ENCODE data around the gene COL23A1. TPM values are rescaled to one million over a fixed set of nuclear protein-coding genes. Genes with fewer than 3 reads are reported as not detected.

Gene COL23A1
- total and polyA plus RNA-seq, 2 of the 8 experiments (the other 6 are each of a cell fraction or from before 2014, with no cell fraction given) = 3.1 to 4.7 TPM

- DNase-seq (ENCODE audit: low read depth in 1 of 2, low spot score in 2 of 2) (no peak), FAIRE-seq (no peak)
- POLR2A ChIA-PET (ENCODE audit: partially characterized antibody) = interaction anchor here (0.6 to 21.6 kb wide), 4 partner anchors 9 to 137 kb away, joined by 4 to 507 read pairs (median 14); partner anchors contain the start of genes HNRNPAB and PHYKPL
- TF ChIP-seq NRF1 (IDR thresholded peaks at IDR 0.05; ENCODE audit: low read depth, low read length) = no peak
- TF ChIP-seq GABPA (IDR thresholded peaks at IDR 0.05; ENCODE audit: borderline replicate concordance, insufficient read depth, low read length) = no peak
- TF ChIP-seq MAFK (IDR thresholded peaks at IDR 0.05; ENCODE audit: low read depth, low read length) = no peak
- no peak for TF ChIP-seq ZNF274 (IDR thresholded peaks at IDR 0.05; ENCODE audit: borderline replicate concordance, extremely low read depth, low read length)
- no peak for TF ChIP-seq RXRA (IDR thresholded peaks at IDR 0.05; ENCODE audit: insufficient read depth, low read depth, low read length)
- no peak for TF ChIP-seq PHF8 (conservative IDR thresholded peaks at IDR 0.05; ENCODE audit: low read depth, low read length)
- TF ChIP-seq SIX5 (IDR thresholded peaks at IDR 0.05; ENCODE audit: low read depth, low read length) = no peak
- no peak for TF ChIP-seq SIRT6 (IDR thresholded peaks at IDR 0.05; ENCODE audit: low read length)
- no peak for TF ChIP-seq CEBPB (IDR thresholded peaks at IDR 0.05; ENCODE audit: low read depth, low read length)
- peak; percentile 15; the same call in 1 of the 2 replicates for TF ChIP-seq TAF1 (IDR thresholded peaks at IDR 0.05; ENCODE audit: low read depth, low read length)
- no peak for TF ChIP-seq MAX (IDR thresholded peaks at IDR 0.05)
- TF ChIP-seq CHD1 (IDR thresholded peaks at IDR 0.05; ENCODE audit: low read depth, low read length) = no peak
- no peak for TF ChIP-seq EP300 (IDR thresholded peaks at IDR 0.05; ENCODE audit: borderline replicate concordance in 1 of 2, low read depth in 2 of 2, low read length in 2 of 2)
Observed at GRCh38 chr5:178223828-178224335, 366.3 kb downstream of the COL23A1 start.

More at GRCh38 chr5:178223828-178224335, 366.3 kb downstream of the COL23A1 start:
- Histone ChIP-seq H3K56ac (replicated peaks; ENCODE audit: insufficient read length, low read depth, low read length) (no peak overlapping the region), H3K9ac (replicated peaks in 1 of 4; ENCODE audit: extremely low read depth in 1 of 4, low read depth in 3 of 4, low read length in 3 of 4) (no peak overlapping the region), H3K4me2 (ENCODE audit: insufficient read depth in 1 of 2, low read depth in 2 of 2, low read length in 2 of 2) (peak overlapping the region in 1 of 2 experiments; percentile 12; a peak in 1 of 4 replicates), H3K27me3 (replicated peaks in 1 of 4; ENCODE audit: control insufficient read depth in 3 of 4, extremely low read depth in 1 of 4, insufficient read depth in 3 of 4, low read length in 3 of 4) (no peaks in the 10 kb centered on the region), H3K23me2 (ENCODE audit: low read depth, low read length) (no peaks in the 10 kb centered on the region), H2AFZ (ENCODE audit: low read length) (no peak overlapping the region), H2AK5ac (ENCODE audit: low read depth, low read length) (no peak overlapping the region), H3K14ac (ENCODE audit: insufficient read length) (no peak overlapping the region), H3K79me2 (ENCODE audit: control insufficient read depth in 1 of 2, insufficient read depth in 2 of 2, low read length in 2 of 2) (no peaks in the 10 kb centered on the region), H2BK15ac (ENCODE audit: low read length) (no peak overlapping the region), H2BK12ac (ENCODE audit: low read depth, low read length) (no peak overlapping the region), H3K4ac (replicated peaks; ENCODE audit: insufficient read length, low read depth, low read length) (no peak overlapping the region), H3K4me3 (ENCODE audit: extremely low read depth in 1 of 4, insufficient read depth in 2 of 4, low read depth in 3 of 4, low read length in 4 of 4) (no peak overlapping the region; a peak in 2 of 8 replicates), H2BK5ac (ENCODE audit: low read depth, low read length) (peak overlapping the region; percentile 79; the same call in 1 of the 2 replicates), H4K8ac (ENCODE audit: extremely low read depth, insufficient read depth, low read length) (peak overlapping the region; percentile 15; the same call in 1 of the 2 replicates), H3K18ac (ENCODE audit: extremely low read depth, low read length) (0 out of 2 replicates have a peak overlapping the region, but pooled peaks have one; percentile 51), H3K9me3 (ENCODE audit: insufficient read depth in 2 of 2, low read depth in 1 of 2, low read length in 1 of 2) (no peaks in the 10 kb centered on the region), H4K5ac (ENCODE audit: insufficient read length, low read depth, low read length) (peak overlapping the region; percentile 5), H2BK20ac (ENCODE audit: low read length) (no peak overlapping the region), H4K20me1 (replicated peaks in 1 of 2; ENCODE audit: control insufficient read depth in 1 of 2, insufficient read depth in 2 of 2, low read length in 2 of 2) (peaks cover 0 to 19% of the 10 kb centered on the region in 2 experiments), H2BK120ac (replicated peaks; ENCODE audit: low read depth, low read length) (no peak overlapping the region), H3K4me1 (replicated peaks in 1 of 4; ENCODE audit: control insufficient read depth in 3 of 4, insufficient read depth in 4 of 4, low read length in 3 of 4) (peaks cover 0 to 15% (median 9%) of the 10 kb centered on the region in 4 experiments; a peak in 6 of 7 replicates), H3K79me1 (ENCODE audit: low read depth, low read length) (no peaks in the 10 kb centered on the region; the same call in 1 of the 2 replicates), H3K36me3 (ENCODE audit: control insufficient read depth in 2 of 4, insufficient read depth in 4 of 4, low read length in 3 of 4) (peaks cover 2 to 33% (median 14%) of the 10 kb centered on the region in 4 experiments; a peak in 7 of 8 replicates), H3K23ac (ENCODE audit: insufficient read length) (no peak overlapping the region), H3K27ac (ENCODE audit: low read depth, low read length) (no peak overlapping the region), H4K91ac (replicated peaks; ENCODE audit: insufficient read length, low read length) (peak overlapping the region; percentile 67)
- WGBS, 2 experiments (ENCODE audit: extremely low coverage in 1 of 2, insufficient coverage in 1 of 2, insufficient read length in 1 of 2, insufficient replicate concordance in 2 of 2, low coverage in 1 of 2, low lambda C conversion rate in 2 of 2, missing lambda C conversion rate in 1 of 2) = 71% methylated on average over 13 of the region's 13 CpGs; no CpG with 5 or more reads in 1 of the 2 experiments
- CTCF ChIA-PET (ENCODE audit: partially characterized antibody) = interaction anchor here (1.0 to 1.8 kb wide), 3 partner anchors 8 to 734 kb away, joined by 3 to 7 read pairs (median 3); partner anchors contain the start of gene PHYKPL

All from H1 (cell line).